GM23338 (cell line): Measurements from ENCODE around the gene NIPBL. TPM values are rescaled to one million over a fixed set of nuclear protein-coding genes. Genes with fewer than 3 reads are reported as not detected.

Source experiments
- ATAC-seq: fragments of 200-7000 bp; cut with Tn5 transposase; 3 replicates; pipeline ENCODE4 v1.9.1; 2020
- DNase-seq: peaks from one replicate; pipeline ENCODE4 v3.0.0-alpha.2; 2015; ENCODE audit warnings: low spot score
- H2AFZ ChIP-seq: fragments of 200-600 bp; sonication (generic); 2 replicates; pipeline ENCODE4 v1.8.0; 2016; ENCODE audit warnings: antibody characterized with exemption, mild to moderate bottlenecking, moderate library complexity
- H3F3A ChIP-seq: fragments of 200-600 bp; sonication (generic); replicated peaks from 2 replicates; pipeline ENCODE4 v1.8.0; 2017; ENCODE audit warnings: antibody characterized with exemption, mixed run types, low read depth
- H3K27ac ChIP-seq: fragments of 200-600 bp; sonication (generic); 2 replicates; pipeline ENCODE4 v1.6.1; 2016; ENCODE audit warnings: low read depth
- H3K27me3 ChIP-seq: fragments of 200-600 bp; sonication (generic); 2 replicates; pipeline ENCODE4 v1.8.0; 2016; ENCODE audit warnings: mild to moderate bottlenecking, mixed run types, moderate library complexity; ENCODE audit not compliant: insufficient read depth
- H3K36me3 ChIP-seq: fragments of 200-600 bp; sonication (generic); 2 replicates; pipeline ENCODE4 v1.8.0; 2016; ENCODE audit warnings: mild to moderate bottlenecking; ENCODE audit not compliant: insufficient read depth
- H3K4me1 ChIP-seq: fragments of 200-600 bp; sonication (generic); 2 replicates; pipeline ENCODE4 v1.8.0; 2016; ENCODE audit warnings: mild to moderate bottlenecking, moderate library complexity; ENCODE audit not compliant: insufficient read depth
- H3K4me2 ChIP-seq: fragments of 200-600 bp; sonication (generic); 2 replicates; pipeline ENCODE4 v1.7.1; 2017; ENCODE audit warnings: mixed run types
- H3K4me3 ChIP-seq: fragments of 200-600 bp; sonication (generic); 2 replicates; pipeline ENCODE4 v1.6.1; 2016; ENCODE audit warnings: mixed run types
- H3K79me2 ChIP-seq: fragments of 200-600 bp; sonication (generic); replicated peaks from 2 replicates; pipeline ENCODE4 v1.8.0; 2017; ENCODE audit warnings: mild to moderate bottlenecking; ENCODE audit not compliant: insufficient read depth
- H3K9me2 ChIP-seq: fragments of 200-600 bp; sonication (generic); 2 replicates; pipeline ENCODE4 v1.8.0; 2017; ENCODE audit not compliant: insufficient read depth
- H4K20me1 ChIP-seq: fragments of 200-600 bp; sonication (generic); replicated peaks from 2 replicates; pipeline ENCODE4 v1.8.0; 2017; ENCODE audit warnings: mild to moderate bottlenecking; ENCODE audit not compliant: insufficient read depth
- H3K27ac Mint-ChIP-seq: 2 replicates; pipeline ENCODE4 v1.8.0; 2020; ENCODE audit warnings: inconsistent platforms, mild to moderate bottlenecking, moderate library complexity, mixed read lengths
- H3K27me3 Mint-ChIP-seq: 3 replicates; pipeline ENCODE4 v1.8.0; 2022; ENCODE audit warnings: low read depth, mild to moderate bottlenecking, moderate library complexity, mixed read lengths, inconsistent platforms; ENCODE audit not compliant: insufficient read depth, poor library complexity
- H3K36me3 Mint-ChIP-seq: 3 replicates; pipeline ENCODE4 v1.8.0; 2021; ENCODE audit warnings: low read depth, mild to moderate bottlenecking, inconsistent platforms, moderate library complexity, mixed read lengths
- H3K4me1 Mint-ChIP-seq: 3 replicates; pipeline ENCODE4 v1.8.0; 2020; ENCODE audit warnings: mild to moderate bottlenecking, inconsistent platforms, mixed read lengths
- H3K4me3 Mint-ChIP-seq: 3 replicates; pipeline ENCODE4 v1.8.0; 2021; ENCODE audit warnings: moderate library complexity, mild to moderate bottlenecking, inconsistent platforms, mixed read lengths
- H3K9me3 Mint-ChIP-seq: 3 replicates; pipeline ENCODE4 v1.8.0; 2020; ENCODE audit warnings: moderate library complexity, mild to moderate bottlenecking, inconsistent platforms, mixed read lengths
- CTCF ChIP-seq, 2 experiments: fragments of 200-600 bp in 1 of 2; sonication (generic) in 1 of 2; conservative IDR thresholded peaks; 2 replicates each; pipeline versions ENCODE4 v1.5.1 to v1.6.1; 2016 to 2017; ENCODE audit warnings: antibody characterized with exemption in 2 of 2, low read depth in 2 of 2, mild to moderate bottlenecking in 2 of 2, moderate library complexity in 1 of 2
- ETS1 ChIP-seq: IDR thresholded peaks from 2 replicates; pipeline ENCODE4 v1.6.1; 2016; ENCODE audit warnings: antibody characterized with exemption
- EZH2phosphoT487 ChIP-seq: fragments of 200-600 bp; sonication (generic); IDR thresholded peaks from one replicate; pipeline ENCODE4 v1.8.1; 2018; ENCODE audit warnings: antibody characterized with exemption; ENCODE audit not compliant: unreplicated experiment
- JUNB ChIP-seq: IDR thresholded peaks from one replicate; pipeline ENCODE4 v1.6.1; 2016; ENCODE audit warnings: antibody characterized with exemption; ENCODE audit not compliant: unreplicated experiment
- NANOG ChIP-seq: IDR thresholded peaks from 2 replicates; pipeline ENCODE4 v1.6.1; 2016; ENCODE audit warnings: antibody characterized with exemption, borderline replicate concordance
- POLR2AphosphoS5 ChIP-seq: IDR thresholded peaks from 2 replicates; pipeline ENCODE4 v1.6.1; 2016; ENCODE audit warnings: antibody characterized with exemption, low read depth
- REST ChIP-seq: IDR thresholded peaks from one replicate; pipeline ENCODE4 v1.6.1; 2018; ENCODE audit warnings: antibody characterized with exemption; ENCODE audit not compliant: unreplicated experiment
- ZNF114 ChIP-seq: fragments of 250-450 bp; sonication (Bioruptor Pico); IDR thresholded peaks from 2 replicates; pipeline ENCODE4 v1.5.0; 2020; ENCODE audit warnings: mild to moderate bottlenecking, moderate library complexity
- polyA plus RNA-seq: library from polyadenylated mRNA; unstranded; fragments of >200 nt; fragmentation: Nextera tagmentation; extraction: Ambion mirVana; gene quantifications from 2 replicates; pipeline ENCODE4 v1.2.1, GENCODE V29; 2016
- total RNA-seq: library from RNA; depleted of rRNA; stranded (reverse); fragments of >200 nt; shearing (Covaris generic); gene quantifications from 2 replicates; pipeline ENCODE4 v1.2.3, GENCODE V29; 2014

NIPBL gene
- total and polyA plus RNA-seq, 2 experiments from 2014 or later = 44.2 to 51.4 TPM

GRCh38 chr5:36943584-36943983 is 67.0 kb downstream of the NIPBL start:
- no peaks in the 10 kb centered on the region for H3K27me3 Mint-ChIP-seq
- Histone ChIP-seq H3K4me2 (no peak overlapping the region), H3K36me3 (no peaks in the 10 kb centered on the region), H3K79me2 (peaks cover 72% of the 10 kb centered on the region), H4K20me1 (peaks cover 7% of the 10 kb centered on the region), H3K4me1 (no peaks in the 10 kb centered on the region; the same call in 1 of the 2 replicates), H3K9me2 (no peaks in the 10 kb centered on the region), H3K27me3 (no peaks in the 10 kb centered on the region), H2AFZ (no peak overlapping the region), H3K4me3 (no peak overlapping the region), H3F3A (no peaks in the 10 kb centered on the region), H3K27ac (peak overlapping the region; percentile 78)
- no peak overlapping the region for H3K4me3 Mint-ChIP-seq
- H3K4me1 Mint-ChIP-seq = peaks cover 31% of the 10 kb centered on the region; the same call in 2 of the 3 replicates
- H3K36me3 Mint-ChIP-seq = no peaks in the 10 kb centered on the region
- TF ChIP-seq EZH2phosphoT487 = no peak
- TF ChIP-seq REST = no peak
- ATAC-seq = no peak
- H3K9me3 Mint-ChIP-seq = no peaks in the 10 kb centered on the region
- H3K27ac Mint-ChIP-seq = no peak overlapping the region
- DNase-seq = no peak

- no peak for ATAC-seq
- no peaks in the 10 kb centered on the region for H3K9me3 Mint-ChIP-seq
- H3K27me3 ChIP-seq = no peaks in the 10 kb centered on the region
- no peak overlapping the region for H3K27ac Mint-ChIP-seq
- no peak for DNase-seq
- H3K4me3 Mint-ChIP-seq = no peak overlapping the region
- peaks cover 72% of the 10 kb centered on the region for H3K79me2 ChIP-seq
- no peak overlapping the region for H3K4me2 ChIP-seq
- peaks cover 9% of the 10 kb centered on the region for H4K20me1 ChIP-seq
- no peak overlapping the region for H2AFZ ChIP-seq
- TF ChIP-seq NANOG (no peak), ZNF114 (no peak), POLR2AphosphoS5 (no peak), JUNB (no peak)
- no peaks in the 10 kb centered on the region for H3K36me3 ChIP-seq
- no peaks in the 10 kb centered on the region for H3K36me3 Mint-ChIP-seq
- no peaks in the 10 kb centered on the region for H3K27me3 Mint-ChIP-seq
- H3K9me2 ChIP-seq = no peaks in the 10 kb centered on the region
- peaks cover 31% of the 10 kb centered on the region; the same call in 2 of the 3 replicates for H3K4me1 Mint-ChIP-seq
- H3K4me3 ChIP-seq = no peak overlapping the region
- H3K4me1 ChIP-seq = no peaks in the 10 kb centered on the region; the same call in 1 of the 2 replicates
- H3K27ac ChIP-seq = no peak overlapping the region
- no peaks in the 10 kb centered on the region for H3F3A ChIP-seq
Observed at GRCh38 chr5:36944024-36944423, 67.5 kb downstream of the NIPBL start.

- no peak overlapping the region for H3K4me3 ChIP-seq
- no peaks in the 10 kb centered on the region for H3F3A ChIP-seq
- H3K36me3 Mint-ChIP-seq = no peaks in the 10 kb centered on the region
- peaks cover 11% of the 10 kb centered on the region for H4K20me1 ChIP-seq
- no peaks in the 10 kb centered on the region for H3K9me2 ChIP-seq
- H3K27me3 ChIP-seq = no peaks in the 10 kb centered on the region
- no peaks in the 10 kb centered on the region for H3K36me3 ChIP-seq
- no peak overlapping the region for H3K4me2 ChIP-seq
- H3K4me3 Mint-ChIP-seq = no peak overlapping the region
- peaks cover 70% of the 10 kb centered on the region for H3K79me2 ChIP-seq
- H3K9me3 Mint-ChIP-seq = no peaks in the 10 kb centered on the region
- H2AFZ ChIP-seq = no peak overlapping the region
- H3K27ac Mint-ChIP-seq = no peak overlapping the region
- H3K27ac ChIP-seq = no peak overlapping the region
- H3K27me3 Mint-ChIP-seq = no peaks in the 10 kb centered on the region
- no peak for ATAC-seq
- TF ChIP-seq ETS1 (no peak), CTCF (conservative IDR thresholded peaks at IDR 0.05; ENCODE audit: low read depth in 2 of 2) (peak in 1 of 2 experiments; percentile 76; a peak in 3 of 4 replicates), EZH2phosphoT487 (no peak), JUNB (no peak)
- DNase-seq = peak; percentile 80
- H3K4me1 ChIP-seq = no peaks in the 10 kb centered on the region; the same call in 1 of the 2 replicates
- peaks cover 31% of the 10 kb centered on the region; the same call in 2 of the 3 replicates for H3K4me1 Mint-ChIP-seq
Observed at GRCh38 chr5:36944607-36945225, 68.1 kb downstream of the NIPBL start.
